H4 (cell line): ENCODE results near the gene CCR7. TPM values are rescaled to one million over a fixed set of nuclear protein-coding genes. Genes with fewer than 3 reads are reported as not detected.
"Not testable (repeated sequence)": the region's sequence is repeated elsewhere in the genome, so short reads cannot be mapped to it uniquely, and the experiment has no call there.

ENCODE experiments used
- DNase-seq: peaks from one replicate; pipeline ENCODE4 v3.0.0-alpha.2; 2015; ENCODE audit warnings: low spot score
- total RNA-seq: library from RNA; depleted of rRNA; stranded (reverse); fragments of >200 nt; shearing (Covaris generic); gene quantifications from 2 replicates; pipeline ENCODE4 v1.2.3, GENCODE V29; 2014

Gene CCR7
- total RNA-seq, 1 experiment from 2014 or later, result not detected

- no peak for DNase-seq
Observed at GRCh38 chr17:40597556-40598300, 32.5 kb upstream of the CCR7 start.

- no peak for DNase-seq
Observed at GRCh38 chr17:40597156-40597555, 31.9 kb upstream of the CCR7 start.

- peak; percentile 90 for DNase-seq
Observed at GRCh38 chr17:40596261-40596919, 31.1 kb upstream of the CCR7 start.

- DNase-seq, result no peak
Observed at GRCh38 chr17:40590742-40591141, 25.5 kb upstream of the CCR7 start.

GRCh38 chr17:40588552-40588951 lies 23.3 kb upstream of the CCR7 start:
- no peak for DNase-seq

GRCh38 chr17:40586264-40586663 lies 21.0 kb upstream of the CCR7 start:
- not testable (repeated sequence) for DNase-seq

- DNase-seq, result not testable (repeated sequence)
Observed at GRCh38 chr17:40584950-40585349, 19.7 kb upstream of the CCR7 start.

- DNase-seq, result no peak
Observed at GRCh38 chr17:40582328-40582901, 17.1 kb upstream of the CCR7 start.

GRCh38 chr17:40580140-40580539 lies 14.9 kb upstream of the CCR7 start:
- no peak for DNase-seq

- DNase-seq, result no peak
Observed at GRCh38 chr17:40579471-40579870, 14.2 kb upstream of the CCR7 start.

- DNase-seq, result no peak
Observed at GRCh38 chr17:40577611-40578065, 12.4 kb upstream of the CCR7 start.

- DNase-seq, result no peak
Observed at GRCh38 chr17:40576113-40576740, 11.0 kb upstream of the CCR7 start.

- DNase-seq, result no peak
Observed at GRCh38 chr17:40574292-40574691, 9.0 kb upstream of the CCR7 start.

GRCh38 chr17:40572245-40572993 lies 7.1 kb upstream of the CCR7 start:
- DNase-seq, result not testable (repeated sequence)

- no peak for DNase-seq
Observed at GRCh38 chr17:40568074-40568836, 3.0 kb upstream of the CCR7 start.

GRCh38 chr17:40567377-40567776 lies 2.1 kb upstream of the CCR7 start:
- no peak for DNase-seq

- DNase-seq, result no peak
Observed at GRCh38 chr17:40565769-40566409, 617 bp upstream of the CCR7 start.

- DNase-seq, result no peak
Observed at GRCh38 chr17:40564195-40564882, 933 bp downstream of the CCR7 start.

GRCh38 chr17:40563220-40564052 lies 1.8 kb downstream of the CCR7 start:
- no peak for DNase-seq
